Measurements from ENCODE around the gene MEF2A. TPM values are rescaled to one million over a fixed set of nuclear protein-coding genes. Genes with fewer than 3 reads are reported as not detected.

MEF2A gene
- total RNA-seq, 1 donor from 2014 or later, result 184 TPM

DNA sequence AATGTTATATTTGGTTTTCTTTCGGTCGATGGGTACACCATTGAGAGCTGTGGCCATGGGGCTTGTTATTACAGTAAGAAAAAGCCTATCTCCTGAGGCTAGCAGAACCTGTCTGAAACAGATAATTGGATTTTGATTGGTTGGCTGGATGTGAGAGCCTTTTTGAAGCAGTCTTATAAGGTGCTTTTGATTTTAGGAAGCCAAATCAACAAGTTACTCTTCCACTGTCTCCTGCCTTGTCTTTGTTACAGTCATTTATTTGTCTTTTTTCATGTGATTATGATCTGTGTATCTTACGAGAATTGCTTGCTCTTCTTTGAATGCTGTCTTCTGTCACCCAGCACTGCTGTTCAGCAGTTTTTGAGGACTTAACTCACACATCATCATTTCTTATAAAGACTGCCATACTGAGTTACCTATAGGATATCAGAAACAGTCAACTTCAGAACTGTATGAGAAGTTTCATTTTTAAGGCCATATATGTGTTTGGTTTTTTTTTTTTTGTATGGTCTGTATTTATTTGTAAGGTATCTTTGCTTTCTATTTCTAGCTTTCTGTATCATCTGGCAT lies 51.1 kb downstream of the MEF2A start:
- Mint-ChIP-seq H3K36me3 (ENCODE audit: low read depth) (peaks cover 6% of the 10 kb centered on the region), H3K27me3 (ENCODE audit: low read depth) (no peaks in the 10 kb centered on the region), H3K4me1 (ENCODE audit: low read depth) (peaks cover 88% of the 10 kb centered on the region), H3K9me3 (ENCODE audit: low read depth) (no peaks in the 10 kb centered on the region), H3K27ac (ENCODE audit: unreplicated experiment) (peak overlapping the region; percentile 71), H3K4me3 (ENCODE audit: unreplicated experiment) (no peak overlapping the region)
- DNase-seq (ENCODE audit: low spot score), result no peak
- TF ChIP-seq, protein P1, sequence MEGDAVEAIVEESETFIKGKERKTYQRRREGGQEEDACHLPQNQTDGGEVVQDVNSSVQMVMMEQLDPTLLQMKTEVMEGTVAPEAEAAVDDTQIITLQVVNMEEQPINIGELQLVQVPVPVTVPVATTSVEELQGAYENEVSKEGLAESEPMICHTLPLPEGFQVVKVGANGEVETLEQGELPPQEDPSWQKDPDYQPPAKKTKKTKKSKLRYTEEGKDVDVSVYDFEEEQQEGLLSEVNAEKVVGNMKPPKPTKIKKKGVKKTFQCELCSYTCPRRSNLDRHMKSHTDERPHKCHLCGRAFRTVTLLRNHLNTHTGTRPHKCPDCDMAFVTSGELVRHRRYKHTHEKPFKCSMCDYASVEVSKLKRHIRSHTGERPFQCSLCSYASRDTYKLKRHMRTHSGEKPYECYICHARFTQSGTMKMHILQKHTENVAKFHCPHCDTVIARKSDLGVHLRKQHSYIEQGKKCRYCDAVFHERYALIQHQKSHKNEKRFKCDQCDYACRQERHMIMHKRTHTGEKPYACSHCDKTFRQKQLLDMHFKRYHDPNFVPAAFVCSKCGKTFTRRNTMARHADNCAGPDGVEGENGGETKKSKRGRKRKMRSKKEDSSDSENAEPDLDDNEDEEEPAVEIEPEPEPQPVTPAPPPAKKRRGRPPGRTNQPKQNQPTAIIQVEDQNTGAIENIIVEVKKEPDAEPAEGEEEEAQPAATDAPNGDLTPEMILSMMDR (IDR thresholded peaks at IDR 0.05), result no peak

DNA sequence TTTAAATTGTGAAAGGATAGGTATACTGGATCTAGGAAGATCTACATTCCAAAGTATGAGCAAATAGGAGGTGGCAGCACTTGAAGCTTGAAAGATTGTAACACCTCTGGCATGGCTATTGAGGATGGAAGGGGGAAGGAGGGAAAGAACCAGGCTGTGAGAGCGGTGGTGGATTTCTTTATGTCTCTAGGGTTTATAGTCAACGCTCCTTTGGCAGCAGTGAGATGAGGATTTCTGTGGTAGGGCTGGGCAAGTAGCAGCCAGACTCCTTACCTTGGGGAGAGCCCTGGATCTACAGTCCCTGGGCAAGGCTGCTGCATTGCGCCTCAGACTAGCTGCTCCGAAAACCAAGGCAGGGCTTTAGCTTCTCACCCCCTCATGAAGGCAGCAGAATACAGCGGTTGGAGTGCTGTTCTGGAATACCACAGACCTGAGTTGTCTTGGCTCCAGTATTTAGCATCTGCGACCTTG lies 53.2 kb downstream of the MEF2A start:
- no peak for DNase-seq (ENCODE audit: low spot score)
- no peaks in the 10 kb centered on the region for H3K9me3 Mint-ChIP-seq (ENCODE audit: low read depth)
- H3K27me3 Mint-ChIP-seq (ENCODE audit: low read depth), result no peaks in the 10 kb centered on the region
- H3K27ac Mint-ChIP-seq (ENCODE audit: unreplicated experiment), result peak overlapping the region; percentile 65
- no peaks in the 10 kb centered on the region for H3K36me3 Mint-ChIP-seq (ENCODE audit: low read depth)
- no peak overlapping the region for H3K4me3 Mint-ChIP-seq (ENCODE audit: unreplicated experiment)
- peaks cover 81% of the 10 kb centered on the region for H3K4me1 Mint-ChIP-seq (ENCODE audit: low read depth)
- TF ChIP-seq, protein P1 (IDR thresholded peaks at IDR 0.05), result no peak

DNA sequence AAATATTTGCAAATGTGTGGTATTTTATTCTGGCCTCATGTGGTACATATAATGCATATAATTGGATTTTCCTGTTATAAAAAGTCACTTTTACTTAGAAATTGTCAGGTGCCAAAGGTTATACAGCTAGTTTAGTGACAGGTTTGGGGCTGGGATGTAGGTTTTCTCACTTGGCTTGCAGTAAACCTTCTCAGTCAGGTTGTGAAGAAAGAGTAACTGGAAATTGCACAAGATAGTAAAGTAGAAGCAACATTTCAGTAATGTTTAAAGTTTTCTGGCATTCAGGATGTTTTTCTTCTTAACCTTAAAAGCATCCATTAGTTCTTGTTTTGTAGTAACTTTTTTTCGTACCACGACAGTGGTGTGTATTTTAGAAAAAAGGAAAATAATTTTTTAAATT lies 53.9 kb downstream of the MEF2A start:
- Mint-ChIP-seq H3K9me3 (ENCODE audit: low read depth) (peaks cover under 1% of the 10 kb centered on the region), H3K27ac (ENCODE audit: unreplicated experiment) (peak overlapping the region; percentile 65), H3K4me1 (ENCODE audit: low read depth) (peaks cover 78% of the 10 kb centered on the region), H3K27me3 (ENCODE audit: low read depth) (no peaks in the 10 kb centered on the region), H3K4me3 (ENCODE audit: unreplicated experiment) (no peak overlapping the region), H3K36me3 (ENCODE audit: low read depth) (peaks cover under 1% of the 10 kb centered on the region)
- TF ChIP-seq, protein P1 (IDR thresholded peaks at IDR 0.05), result no peak
- no peak for DNase-seq (ENCODE audit: low spot score)

DNA sequence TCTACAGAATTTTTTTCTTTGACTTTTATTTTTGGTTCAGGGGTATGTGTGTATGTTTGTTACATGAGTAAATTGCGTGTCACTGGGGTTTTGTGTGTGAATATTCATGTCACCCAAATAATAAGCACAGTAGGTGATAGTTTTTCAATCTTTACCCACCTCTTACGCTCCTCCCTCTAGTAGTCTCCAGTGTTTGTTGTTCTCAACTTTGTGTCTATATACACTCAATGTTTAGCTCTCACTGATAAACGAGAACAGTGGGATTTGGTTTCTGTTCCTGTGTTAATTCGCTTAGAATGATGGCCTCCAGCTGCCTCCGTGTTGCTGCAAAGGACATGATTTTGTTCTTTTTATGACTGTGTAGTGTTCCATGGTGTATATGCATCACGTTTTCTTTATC lies 54.4 kb downstream of the MEF2A start:
- Mint-ChIP-seq H3K36me3 (ENCODE audit: low read depth) (peaks cover 5% of the 10 kb centered on the region), H3K27me3 (ENCODE audit: low read depth) (no peaks in the 10 kb centered on the region), H3K4me3 (ENCODE audit: unreplicated experiment) (no peak overlapping the region), H3K9me3 (ENCODE audit: low read depth) (peaks cover 5% of the 10 kb centered on the region), H3K4me1 (ENCODE audit: low read depth) (peaks cover 78% of the 10 kb centered on the region), H3K27ac (ENCODE audit: unreplicated experiment) (peak overlapping the region; percentile 45)
- TF ChIP-seq, protein P1 (IDR thresholded peaks at IDR 0.05), result no peak
- DNase-seq (ENCODE audit: low spot score), result no peak

DNA sequence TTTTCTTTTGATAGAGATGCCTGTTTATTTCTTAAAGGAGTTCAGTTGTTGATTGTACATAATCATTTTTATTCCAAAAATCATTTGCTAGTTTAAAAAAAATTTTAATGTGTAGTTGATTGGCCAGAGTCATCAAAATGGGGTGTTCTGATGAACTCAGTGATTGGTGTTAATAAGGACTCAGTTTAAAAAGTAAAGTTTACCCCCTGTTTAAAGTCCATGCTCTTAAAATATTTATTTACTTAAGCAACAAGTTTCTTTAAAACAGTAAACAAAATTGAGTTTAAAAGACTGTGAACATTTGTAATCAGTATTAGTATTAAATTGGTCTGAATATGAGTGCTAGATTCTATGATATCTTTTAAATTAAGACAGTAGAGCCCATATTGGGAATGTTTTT lies 56.0 kb downstream of the MEF2A start:
- peak overlapping the region; percentile 45 for H3K27ac Mint-ChIP-seq (ENCODE audit: unreplicated experiment)
- peaks cover 7% of the 10 kb centered on the region for H3K36me3 Mint-ChIP-seq (ENCODE audit: low read depth)
- TF ChIP-seq, protein P1 (IDR thresholded peaks at IDR 0.05), result no peak
- no peaks in the 10 kb centered on the region for H3K27me3 Mint-ChIP-seq (ENCODE audit: low read depth)
- peaks cover 79% of the 10 kb centered on the region for H3K4me1 Mint-ChIP-seq (ENCODE audit: low read depth)
- no peak overlapping the region for H3K4me3 Mint-ChIP-seq (ENCODE audit: unreplicated experiment)
- H3K9me3 Mint-ChIP-seq (ENCODE audit: low read depth), result peaks cover 20% of the 10 kb centered on the region
- DNase-seq (ENCODE audit: low spot score), result no peak
